Right kidney (tissue), 1 donor: ENCODE data around the gene CENPP.

Source experiments
- DNase-seq: peaks from one replicate; pipeline ENCODE4 v3.0.0-alpha.2; 2016

Gene CENPP

DNA sequence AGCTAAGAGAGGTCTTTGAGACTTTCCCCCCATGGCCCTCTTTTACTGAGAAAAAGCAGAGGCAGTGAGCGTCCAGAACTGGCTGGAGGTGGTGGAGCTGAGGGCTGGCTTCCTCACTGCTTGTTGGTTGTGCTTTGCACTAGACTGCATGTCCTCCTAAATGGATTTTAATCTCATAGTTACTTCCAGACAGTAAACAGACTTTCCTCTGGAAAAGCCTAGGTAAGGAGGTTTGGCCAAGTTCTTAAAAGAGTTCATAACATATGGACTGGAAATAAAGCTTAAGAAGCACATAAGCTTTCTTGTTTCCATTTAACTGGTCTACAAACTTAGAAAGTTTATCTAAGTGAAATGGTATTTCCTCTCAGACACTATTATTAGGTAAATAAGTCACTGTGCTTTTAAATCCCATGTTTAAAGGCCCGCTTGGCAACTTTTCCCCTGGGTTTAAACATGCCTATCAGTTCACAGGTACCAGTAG lies 154.6 kb downstream of the CENPP start:
- no peak for DNase-seq

GRCh38 chr9:92480986-92481633 lies 155.4 kb downstream of the CENPP start:
- no peak for DNase-seq

DNA sequence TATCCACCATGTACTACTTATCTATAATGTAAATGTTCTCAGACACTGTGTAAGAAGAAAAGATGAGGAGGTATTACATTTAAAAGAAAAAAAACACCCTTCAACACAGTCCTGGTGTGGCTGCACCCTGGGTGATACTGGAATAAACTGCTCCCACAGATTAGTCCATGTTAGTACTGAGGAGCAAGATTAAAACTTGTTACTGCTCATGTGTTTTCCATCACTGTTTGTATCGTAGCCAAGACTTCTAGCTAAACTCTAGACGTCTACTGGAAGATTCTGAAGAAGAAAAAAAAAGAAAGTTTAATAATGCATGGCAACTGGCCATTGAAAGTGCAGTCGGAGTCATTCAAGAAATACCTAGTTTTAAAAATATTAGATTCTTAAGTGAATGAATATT lies 156.6 kb downstream of the CENPP start, which contains the start of gene ASPN:
Gene ASPN (minus strand): TSS at position 178 of the 400 bp plus-strand sequence.
- DNase-seq = no peak

GRCh38 chr9:92482805-92483204 lies 157.1 kb downstream of the CENPP start:
- DNase-seq = no peak

DNA sequence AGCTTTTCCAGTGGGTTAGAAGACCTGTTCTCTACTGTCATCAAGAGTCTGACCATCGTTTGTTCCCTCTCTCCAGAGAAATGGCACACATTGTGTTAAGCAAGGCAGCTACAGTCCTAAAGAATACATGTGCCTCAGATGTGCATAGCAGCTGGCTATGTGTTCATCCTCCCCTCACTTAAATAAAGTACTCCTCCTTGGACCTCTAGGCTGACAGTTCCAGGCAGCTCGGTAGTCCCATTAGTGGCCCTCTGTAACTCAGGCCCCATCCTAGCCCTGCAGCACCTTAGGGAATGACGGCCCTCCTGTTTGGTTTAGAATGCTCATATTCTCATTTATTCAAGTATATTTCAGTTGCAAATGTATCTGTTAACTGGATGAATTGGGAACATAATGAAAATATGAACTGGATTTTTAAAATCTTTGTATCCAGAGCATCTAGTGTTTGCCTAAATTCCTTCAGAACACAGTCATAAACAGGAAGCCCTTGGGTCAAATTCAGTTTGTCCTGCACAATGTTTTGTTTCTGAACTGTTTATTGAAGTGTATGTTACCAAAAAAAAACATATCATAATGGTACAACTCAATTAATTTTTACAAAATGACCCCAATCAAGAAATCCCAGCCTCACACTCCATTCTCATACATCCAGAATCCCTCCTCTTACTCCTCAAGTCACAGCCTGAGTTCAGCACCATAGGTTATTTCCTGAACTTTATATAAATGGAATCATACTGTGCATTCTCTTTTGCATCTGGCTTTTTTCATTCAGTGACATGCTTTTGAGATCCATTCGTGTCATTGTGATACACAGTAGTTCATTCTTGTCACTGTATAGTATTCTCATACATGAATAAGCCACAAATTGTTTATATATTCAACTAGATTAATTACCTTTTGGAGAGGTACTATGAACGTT lies 158.1 kb downstream of the CENPP start:
- DNase-seq = no peak

DNA sequence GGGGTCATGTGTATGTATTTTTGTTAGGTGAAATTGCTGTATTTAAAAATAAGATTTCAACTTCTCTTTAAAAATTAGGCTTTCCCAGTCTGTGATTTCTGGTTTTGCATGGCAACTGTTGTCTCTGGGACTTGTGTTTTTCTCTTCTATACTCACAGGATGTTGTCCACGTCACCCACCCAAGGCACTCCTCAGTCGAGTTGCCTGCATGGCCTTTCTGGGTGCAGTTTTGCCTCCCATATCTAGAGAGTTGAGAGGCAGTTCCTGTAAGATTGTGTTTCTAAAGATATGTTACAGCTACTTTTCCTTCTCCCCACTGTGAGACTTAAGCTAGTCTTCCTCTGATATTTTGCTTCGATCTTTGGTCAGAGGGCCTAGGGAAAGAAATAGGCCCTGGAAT lies 158.8 kb downstream of the CENPP start:
- DNase-seq = no peak

GRCh38 chr9:92486371-92486770 lies 160.6 kb downstream of the CENPP start:
- no peak for DNase-seq

DNA sequence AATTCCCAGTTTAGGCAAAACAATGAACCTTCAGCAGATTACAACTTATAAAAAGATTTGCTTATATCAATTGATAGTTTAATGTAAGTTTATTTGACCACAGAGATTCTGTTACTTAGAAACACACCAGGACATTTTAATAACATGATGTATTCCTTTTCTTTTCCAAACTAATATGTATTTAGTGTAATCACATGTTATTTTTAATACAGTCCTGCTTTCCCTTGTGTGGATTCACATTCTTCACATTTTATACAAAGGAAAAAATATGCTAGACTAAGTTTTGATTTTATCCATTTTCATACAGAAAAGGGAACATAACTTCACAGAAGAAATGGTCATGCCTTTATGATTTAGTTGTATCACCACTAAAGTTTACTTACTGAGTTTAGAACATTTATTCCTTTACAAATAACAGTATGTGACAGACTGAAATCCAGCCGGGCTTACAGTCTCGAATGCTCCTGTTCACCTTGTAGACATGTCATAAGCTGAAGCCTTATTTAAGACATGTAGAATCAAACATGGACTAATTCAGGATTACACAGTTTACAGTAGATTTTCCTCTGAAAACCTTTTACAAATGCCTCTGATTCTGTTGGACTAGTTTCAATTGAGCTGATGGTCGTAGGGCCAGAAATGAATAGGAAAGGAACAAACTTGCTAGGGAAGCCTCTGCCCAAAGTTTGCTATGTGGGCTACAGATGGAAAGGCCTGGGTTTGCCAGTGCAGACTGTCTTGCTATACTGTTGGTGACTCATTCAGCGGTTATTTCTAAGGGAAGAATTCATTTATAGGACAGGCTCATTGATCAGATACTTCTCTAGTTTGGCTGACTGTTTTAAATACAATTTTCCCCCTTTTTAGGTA lies 163.2 kb downstream of the CENPP start:
- no peak for DNase-seq

DNA sequence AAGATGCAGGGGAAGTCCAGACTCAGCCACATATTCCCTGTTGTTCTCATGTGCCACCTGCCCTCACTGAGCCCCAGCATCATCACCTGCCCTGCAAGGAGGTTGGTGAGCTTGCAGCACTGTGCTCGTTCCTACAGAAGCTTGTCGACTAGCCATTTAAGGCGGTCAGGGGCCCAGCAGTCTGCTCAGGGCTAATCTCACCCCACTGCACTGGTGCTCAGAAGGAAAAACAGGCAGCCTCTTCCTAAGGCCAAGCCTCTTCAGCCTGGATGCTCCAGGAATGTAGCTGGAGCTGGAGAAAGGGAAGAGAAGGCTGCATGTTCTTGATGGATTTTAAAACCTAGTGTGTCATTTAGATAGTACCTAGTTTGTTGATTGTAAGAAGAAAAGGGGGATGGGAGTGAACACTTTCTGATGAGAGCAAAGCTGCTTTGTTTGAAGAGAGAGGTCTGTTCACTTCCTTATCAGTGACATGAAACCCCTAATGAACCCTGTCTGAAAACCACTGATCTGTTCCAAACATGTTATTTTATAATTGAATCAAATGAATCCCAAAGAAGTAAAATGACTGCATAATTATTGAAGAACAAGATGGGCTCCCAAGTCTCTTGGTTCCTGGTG lies 167.1 kb downstream of the CENPP start:
- no peak for DNase-seq

- no peak for DNase-seq
Observed at GRCh38 chr9:92493749-92494387, 168.1 kb downstream of the CENPP start.

DNA sequence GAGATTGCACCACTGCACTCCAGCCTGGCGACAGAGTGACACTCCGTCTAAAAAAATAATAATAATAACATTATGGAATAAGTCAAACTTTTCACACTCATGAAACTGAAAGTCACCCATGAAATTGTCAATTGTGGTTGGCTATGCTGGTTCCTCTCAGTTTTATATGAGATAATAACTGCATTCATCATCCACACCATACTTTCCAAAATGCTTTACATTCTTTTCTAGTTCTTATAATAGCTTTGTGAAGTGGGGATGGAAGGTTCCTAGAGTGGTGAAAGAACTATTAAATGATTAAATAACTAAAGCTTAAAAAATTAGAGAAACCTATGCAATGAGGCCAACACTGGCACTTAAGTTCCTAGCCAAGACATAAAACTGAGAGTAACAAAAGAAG lies 169.1 kb downstream of the CENPP start:
- DNase-seq = no peak

GRCh38 chr9:92496396-92497176 lies 170.8 kb downstream of the CENPP start:
- DNase-seq = no peak

DNA sequence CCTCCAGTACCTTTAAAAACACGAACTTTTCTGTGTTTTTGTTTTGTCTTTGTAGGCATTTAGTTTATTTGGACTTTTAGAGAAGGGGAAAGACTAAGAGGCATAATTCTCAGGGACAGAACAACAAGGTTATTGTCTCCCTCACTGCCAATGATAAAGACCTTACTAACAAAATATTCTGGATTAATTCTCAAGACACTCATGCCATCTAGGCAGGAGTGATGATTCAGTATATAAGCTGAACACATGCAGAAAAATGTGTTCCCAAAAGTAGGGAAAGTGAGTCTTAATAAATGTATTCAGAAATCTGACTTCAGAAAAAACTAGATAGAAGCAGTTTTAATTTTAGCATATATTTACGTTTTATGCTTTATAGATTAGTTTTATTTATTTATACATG lies 173.9 kb downstream of the CENPP start:
- DNase-seq = no peak

- DNase-seq = no peak
Observed at GRCh38 chr9:92500725-92501124, 175.0 kb downstream of the CENPP start.

DNA sequence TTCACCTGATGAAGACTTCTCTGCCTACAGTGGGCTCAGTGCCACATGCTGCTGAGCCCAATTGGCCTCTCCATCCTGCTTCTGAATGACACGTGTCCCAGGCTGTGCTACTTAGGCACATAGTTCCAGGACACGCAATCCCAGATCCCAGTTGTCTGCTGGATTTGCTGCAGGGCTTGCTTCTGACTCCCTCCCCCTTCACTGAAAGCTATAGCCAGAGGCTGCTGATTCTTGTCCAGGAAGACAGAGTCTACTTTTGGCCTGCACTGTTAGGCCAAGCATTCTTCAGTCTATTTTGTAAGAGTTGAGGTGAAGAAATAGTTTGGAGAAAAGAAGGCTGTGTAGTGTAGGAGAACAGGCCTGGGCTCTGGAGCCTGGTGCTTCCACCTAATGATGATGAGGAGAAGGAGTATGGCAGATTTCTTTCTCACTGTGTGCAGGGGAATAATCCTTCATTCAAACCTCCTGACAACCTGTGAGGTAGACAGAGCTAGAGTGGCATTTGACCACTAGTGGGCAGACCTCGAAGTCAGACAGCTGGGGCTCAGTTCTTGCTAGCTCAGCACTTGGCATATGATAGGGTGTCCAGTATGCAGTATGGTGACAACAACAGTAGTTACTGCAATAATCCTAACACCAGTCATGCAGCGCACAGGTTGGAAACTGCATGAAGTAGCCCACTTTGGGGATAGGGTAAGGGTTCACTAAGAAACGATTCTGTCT lies 176.1 kb downstream of the CENPP start:
- DNase-seq = no peak

DNA sequence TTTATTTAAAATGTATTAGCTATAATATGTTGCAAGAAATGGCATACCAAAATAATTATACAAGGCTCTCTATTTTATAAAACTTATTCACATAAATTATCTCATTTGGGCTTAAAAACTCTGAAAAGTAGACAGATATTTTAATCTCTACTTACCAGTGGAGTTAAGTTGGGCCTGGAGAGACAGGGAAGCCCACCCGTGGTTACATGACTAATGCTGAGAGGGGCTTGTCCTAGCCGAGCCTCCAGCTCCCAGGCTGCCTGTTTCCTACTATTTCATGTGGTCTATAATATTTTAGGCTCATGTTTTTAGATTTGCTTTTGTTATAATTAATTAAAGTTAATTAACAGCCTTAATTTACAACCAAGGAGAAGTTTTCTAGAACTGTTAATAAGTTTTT lies 177.4 kb downstream of the CENPP start:
- DNase-seq = no peak

- DNase-seq = no peak
Observed at GRCh38 chr9:92504881-92505280, 179.1 kb downstream of the CENPP start.

- no peak for DNase-seq
Observed at GRCh38 chr9:92506184-92506857, 180.6 kb downstream of the CENPP start.

GRCh38 chr9:92507005-92507404 lies 181.3 kb downstream of the CENPP start:
- DNase-seq = no peak
